Liver (tissue), 9 donors: ENCODE measurements around the gene DUOXA2. TPM values are rescaled to one million over a fixed set of nuclear protein-coding genes. Genes with fewer than 3 reads are reported as not detected.

Experiments used
- DNase-seq: peaks from one replicate; pipeline ENCODE4 v3.0.0-alpha.2; 2017; ENCODE audit warnings: low spot score
- H3K27ac ChIP-seq, 2 donors: one replicate each; pipeline ENCODE4 v1.7.0; 2013; ENCODE audit warnings: inconsistent platforms in 2 of 2, low read length in 2 of 2, control low read depth in 1 of 2, low read depth in 1 of 2, mild to moderate bottlenecking in 1 of 2
- H3K27me3 ChIP-seq, 4 donors: one replicate each; pipeline versions ENCODE4 v1.6.1 to v1.7.0; 2013; ENCODE audit warnings: low read length in 3 of 4, inconsistent platforms in 1 of 4, mild to moderate bottlenecking in 1 of 4, moderate library complexity in 1 of 4; ENCODE audit not compliant: control insufficient read depth in 4 of 4, insufficient read depth in 4 of 4
- H3K36me3 ChIP-seq, 4 donors: one replicate each; pipeline versions ENCODE4 v1.6.1 to v1.7.0; 2013; ENCODE audit warnings: low read length in 3 of 4, mild to moderate bottlenecking in 3 of 4, low read depth in 1 of 4, moderate library complexity in 1 of 4; ENCODE audit not compliant: control insufficient read depth in 4 of 4, insufficient read depth in 3 of 4
- H3K4me1 ChIP-seq, 4 donors: one replicate each; pipeline versions ENCODE4 v1.6.1 to v1.7.0; 2013; ENCODE audit warnings: low read length in 3 of 4, mild to moderate bottlenecking in 3 of 4, moderate library complexity in 1 of 4; ENCODE audit not compliant: control insufficient read depth in 4 of 4, insufficient read depth in 4 of 4
- H3K4me3 ChIP-seq, 3 donors: one replicate each; pipeline versions ENCODE4 v1.6.1 to v1.7.0; 2013; ENCODE audit warnings: low read length in 3 of 3, control low read depth in 1 of 3, low read depth in 1 of 3, mild to moderate bottlenecking in 1 of 3
- H3K9ac ChIP-seq, 2 donors: one replicate each; pipeline ENCODE4 v1.7.0; 2013; ENCODE audit warnings: low read length in 2 of 2, mild to moderate bottlenecking in 2 of 2, moderate library complexity in 2 of 2, control low read depth in 1 of 2, low read depth in 1 of 2
- H3K9me3 ChIP-seq, 4 donors: one replicate each; pipeline versions ENCODE4 v1.6.1 to v1.7.0; 2013; ENCODE audit warnings: low read length in 3 of 4; ENCODE audit not compliant: control insufficient read depth in 4 of 4
- ATF3 ChIP-seq: IDR thresholded peaks from 2 replicates; pipeline ENCODE4 v1.6.1; 2016; ENCODE audit warnings: antibody characterized with exemption
- CTCF ChIP-seq: fragments of 150-350 bp; IDR thresholded peaks from 2 replicates; pipeline ENCODE4 v1.5.1; 2017; ENCODE audit warnings: improper control_type of control experiment, low read depth, low read length; ENCODE audit not compliant: missing input control
- EGR1 ChIP-seq, 2 donors: IDR thresholded peaks; 2 replicates each; pipeline ENCODE4 v1.6.1; 2016 to 2018; ENCODE audit warnings: antibody characterized with exemption in 2 of 2, low read depth in 2 of 2
- FOXA1 ChIP-seq: IDR thresholded peaks from 2 replicates; pipeline ENCODE4 v1.6.1; 2016; ENCODE audit warnings: antibody characterized with exemption
- FOXA2 ChIP-seq: IDR thresholded peaks from 2 replicates; pipeline ENCODE4 v1.6.1; 2016; ENCODE audit warnings: antibody characterized with exemption
- GABPA ChIP-seq, 2 donors: IDR thresholded peaks in 1 of 2; conservative IDR thresholded peaks in 1 of 2; 2 replicates each; pipeline ENCODE4 v1.6.1; 2016; ENCODE audit warnings: antibody characterized with exemption in 2 of 2, mild to moderate bottlenecking in 1 of 2, moderate library complexity in 1 of 2
- HNF4A ChIP-seq, 2 donors: conservative IDR thresholded peaks; 2 replicates each; pipeline ENCODE4 v1.6.1; 2016; ENCODE audit warnings: antibody characterized with exemption in 2 of 2, mild to moderate bottlenecking in 2 of 2
- HNF4G ChIP-seq: IDR thresholded peaks from 2 replicates; pipeline ENCODE4 v1.6.1; 2016; ENCODE audit warnings: antibody characterized with exemption
- JUND ChIP-seq, 2 donors: IDR thresholded peaks; 2 replicates each; pipeline ENCODE4 v1.6.1; 2016; ENCODE audit warnings: antibody characterized with exemption in 2 of 2
- NR2F2 ChIP-seq: IDR thresholded peaks from 2 replicates; pipeline ENCODE4 v1.6.1; 2016; ENCODE audit warnings: antibody characterized with exemption
- RAD21 ChIP-seq, 2 donors: IDR thresholded peaks; 2 replicates each; pipeline ENCODE4 v1.6.1; 2016; ENCODE audit warnings: antibody characterized with exemption in 2 of 2, mild to moderate bottlenecking in 2 of 2
- REST ChIP-seq: IDR thresholded peaks from 2 replicates; pipeline ENCODE4 v1.6.1; 2016; ENCODE audit warnings: antibody characterized with exemption, mild to moderate bottlenecking
- RXRA ChIP-seq, 2 donors: IDR thresholded peaks; 2 replicates each; pipeline ENCODE4 v1.6.1; 2017 to 2018; ENCODE audit warnings: antibody characterized with exemption in 2 of 2, mild to moderate bottlenecking in 1 of 2
- SP1 ChIP-seq: IDR thresholded peaks from 2 replicates; pipeline ENCODE4 v1.6.1; 2018; ENCODE audit warnings: antibody characterized with exemption, mild to moderate bottlenecking
- TAF1 ChIP-seq: conservative IDR thresholded peaks from 2 replicates; pipeline ENCODE4 v1.6.1; 2016; ENCODE audit warnings: antibody characterized with exemption, mild to moderate bottlenecking
- YY1 ChIP-seq: IDR thresholded peaks from 2 replicates; pipeline ENCODE4 v1.6.1; 2016; ENCODE audit warnings: antibody characterized with exemption, mild to moderate bottlenecking
- ZBTB33 ChIP-seq: IDR thresholded peaks from 2 replicates; pipeline ENCODE4 v1.6.1; 2016; ENCODE audit warnings: antibody characterized with exemption
- WGBS: extraction: QIAGEN DNeasy Blood & Tissue Kit; methylation state at CpG from one replicate; pipeline ENCODE4 v1.1.7; 2013; 5-methylcytosine and 5-hydroxymethylcytosine counted together
- polyA plus RNA-seq, 2 donors: library from polyadenylated mRNA; stranded (reverse) in 1 of 2; unstranded in 1 of 2; fragments of 200-250 nt in 1 of 2; fragments of >200 nt in 1 of 2; fragmentation: Nextera tagmentation in 1 of 2; extraction: Ambion mirVana in 1 of 2; gene quantifications; one replicate each; pipeline versions ENCODE4 v1.2.1 to v1.2.3, GENCODE V29; 2013 to 2015
- total RNA-seq, 2 donors: library from RNA; depleted of rRNA; stranded (reverse); fragments of >200 nt; gene quantifications; one replicate each; pipeline ENCODE4 v1.2.3, GENCODE V29; 2014
- donor health status: healthy.
- donor health status: healthy.
- donor health status: healthy.
- donor health status: healthy.
- donor health status: healthy.

DUOXA2 gene
- total and polyA plus RNA-seq, 4 donors = 0.07 TPM; not detected in 3

- TF ChIP-seq CTCF = no peak
- no peak for TF ChIP-seq RAD21 (IDR thresholded peaks at IDR 0.05)
- no peak for TF ChIP-seq EGR1 (IDR thresholded peaks at IDR 0.05; ENCODE audit: low read depth in 2 of 2)
- TF ChIP-seq HNF4G = no peak
- no peak for TF ChIP-seq YY1
- TF ChIP-seq NR2F2 = no peak
- no peak for TF ChIP-seq GABPA (IDR thresholded peaks at IDR 0.05 in 1 of 2, conservative IDR thresholded peaks at IDR 0.05 in 1 of 2)
- no peak for TF ChIP-seq FOXA1
- no peak for TF ChIP-seq ZBTB33
Measured at GRCh38 chr15:45131510-45131909, 17.4 kb downstream of the DUOXA2 start (continued).

- H3K9me3 ChIP-seq = no peaks in the 10 kb centered on the region
- no peak for TF ChIP-seq ZBTB33
- no peak for TF ChIP-seq HNF4A (conservative IDR thresholded peaks at IDR 0.05)
- no peak for TF ChIP-seq RXRA (IDR thresholded peaks at IDR 0.05)
- no peak for TF ChIP-seq GABPA (IDR thresholded peaks at IDR 0.05 in 1 of 2, conservative IDR thresholded peaks at IDR 0.05 in 1 of 2)
- TF ChIP-seq YY1 = no peak
- no peak for TF ChIP-seq SP1
- TF ChIP-seq REST = no peak
- TF ChIP-seq TAF1 = no peak
- TF ChIP-seq RAD21 (IDR thresholded peaks at IDR 0.05) = no peak
- TF ChIP-seq FOXA2 = no peak
- TF ChIP-seq JUND (IDR thresholded peaks at IDR 0.05) = no peak
- no peak for TF ChIP-seq NR2F2
- no peak for TF ChIP-seq ATF3
- no peak for TF ChIP-seq HNF4G
- no peak for TF ChIP-seq FOXA1
- TF ChIP-seq CTCF = no peak
- no peak overlapping the region for H3K4me3 ChIP-seq
- peaks cover 0 to 9% (median 3%) of the 10 kb centered on the region in 4 donors for H3K27me3 ChIP-seq
- no peak overlapping the region for H3K9ac ChIP-seq
- no peak overlapping the region for H3K27ac ChIP-seq
- peaks cover 0 to 6% (median 2%) of the 10 kb centered on the region in 4 donors for H3K4me1 ChIP-seq
- 80% methylated on average over 3 of the region's 3 CpGs for WGBS
- no peak for DNase-seq
- no peaks in the 10 kb centered on the region for H3K36me3 ChIP-seq
Measured at GRCh38 chr15:45132844-45133560, 18.9 kb downstream of the DUOXA2 start.
